CD4-positive, alpha-beta T cell treated with Interleukin-15 for 1 hour (primary cell): ENCODE measurements around the gene MEIKIN.
"Not testable (repeated sequence)": the region's sequence is repeated elsewhere in the genome, so short reads cannot be mapped to it uniquely, and the experiment has no call there.

ENCODE experiments used
- DNase-seq: peaks from one replicate; pipeline ENCODE4 v3.0.0-alpha.2; 2020

The MEIKIN gene

GRCh38 chr5:131796793-131797693 lies 148.4 kb downstream of the MEIKIN start, which contains the start of gene FNIP1:
TSS of gene FNIP1 (minus strand) at chr5:131797017. CDS start at chr5:131796921, 96 bp downstream.
- peak; percentile 97 for DNase-seq

- DNase-seq: peak; percentile 32
Observed at GRCh38 chr5:131795879-131796792, 149.3 kb downstream of the MEIKIN start.

GRCh38 chr5:131795228-131795627 lies 150.2 kb downstream of the MEIKIN start:
- no peak for DNase-seq

- DNase-seq: no peak
Observed at GRCh38 chr5:131794586-131794985, 150.9 kb downstream of the MEIKIN start.

GRCh38 chr5:131792896-131793295 lies 152.6 kb downstream of the MEIKIN start:
- DNase-seq: no peak

- DNase-seq: no peak
Observed at GRCh38 chr5:131791866-131792265, 153.6 kb downstream of the MEIKIN start.

- DNase-seq: no peak
Observed at GRCh38 chr5:131790550-131790949, 154.9 kb downstream of the MEIKIN start.

- no peak for DNase-seq
Observed at GRCh38 chr5:131789765-131790164, 155.7 kb downstream of the MEIKIN start.

GRCh38 chr5:131787736-131788135 lies 157.7 kb downstream of the MEIKIN start:
- no peak for DNase-seq

- no peak for DNase-seq
Observed at GRCh38 chr5:131786900-131787692, 158.4 kb downstream of the MEIKIN start.

GRCh38 chr5:131786036-131786435 lies 159.4 kb downstream of the MEIKIN start:
- DNase-seq: no peak

- no peak for DNase-seq
Observed at GRCh38 chr5:131783874-131784273, 161.6 kb downstream of the MEIKIN start.

- DNase-seq: no peak
Observed at GRCh38 chr5:131783357-131783756, 162.1 kb downstream of the MEIKIN start.

GRCh38 chr5:131782717-131783116 lies 162.7 kb downstream of the MEIKIN start:
- no peak for DNase-seq

- not testable (repeated sequence) for DNase-seq
Observed at GRCh38 chr5:131778141-131778540, 167.3 kb downstream of the MEIKIN start.

GRCh38 chr5:131776450-131776849 lies 169.0 kb downstream of the MEIKIN start:
- no peak for DNase-seq

GRCh38 chr5:131774652-131775367 lies 170.7 kb downstream of the MEIKIN start:
- no peak for DNase-seq

GRCh38 chr5:131773805-131774204 lies 171.7 kb downstream of the MEIKIN start:
- DNase-seq: no peak

- DNase-seq: no peak
Observed at GRCh38 chr5:131771692-131772091, 173.8 kb downstream of the MEIKIN start.

- DNase-seq: no peak
Observed at GRCh38 chr5:131769961-131770360, 175.5 kb downstream of the MEIKIN start.

GRCh38 chr5:131769336-131769735 lies 176.1 kb downstream of the MEIKIN start:
- DNase-seq: no peak

- no peak for DNase-seq
Observed at GRCh38 chr5:131767891-131768290, 177.6 kb downstream of the MEIKIN start.
